Right renal pelvis (tissue), 4 donors: Measurements from ENCODE around the gene TEPSIN. TPM values are rescaled to one million over a fixed set of nuclear protein-coding genes. Genes with fewer than 3 reads are reported as not detected.

ENCODE experiments used
- DNase-seq, 4 donors: peaks; one replicate each; pipeline ENCODE4 v3.0.0-alpha.2; 2013; ENCODE audit warnings: low read depth in 4 of 4, low spot score in 3 of 4, missing footprints in 1 of 4
- polyA plus RNA-seq, 4 donors: library from polyadenylated mRNA; unstranded; fragments of 120-200 nt; gene quantifications; one replicate each; pipeline ENCODE4 v1.2.1, GENCODE V29; 2013; ENCODE audit not compliant: insufficient read length in 4 of 4

Gene TEPSIN
- polyA plus RNA-seq, 4 donors = 16.3 to 27.7 (median 17.7) TPM

DNA sequence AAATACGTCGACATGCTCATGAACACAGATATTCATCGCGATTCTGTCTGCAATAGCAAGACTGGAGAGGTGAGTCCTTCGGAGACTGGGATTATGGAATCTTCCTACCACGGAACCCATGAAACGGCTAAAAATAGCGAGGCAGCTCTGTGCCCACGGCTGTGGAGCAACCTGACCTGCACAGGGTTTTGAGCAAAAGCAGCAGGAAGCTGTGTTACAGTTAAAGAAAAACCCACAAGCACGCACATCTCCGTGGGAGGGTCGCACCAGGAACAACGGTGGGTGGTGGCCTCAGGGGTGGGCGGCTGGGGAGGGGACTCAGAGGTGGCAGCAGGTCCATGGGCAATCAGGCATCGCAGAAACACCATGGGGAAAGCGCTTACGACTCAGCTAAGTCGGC is 31.4 kb upstream of the TEPSIN start:
- no peak for DNase-seq

DNA sequence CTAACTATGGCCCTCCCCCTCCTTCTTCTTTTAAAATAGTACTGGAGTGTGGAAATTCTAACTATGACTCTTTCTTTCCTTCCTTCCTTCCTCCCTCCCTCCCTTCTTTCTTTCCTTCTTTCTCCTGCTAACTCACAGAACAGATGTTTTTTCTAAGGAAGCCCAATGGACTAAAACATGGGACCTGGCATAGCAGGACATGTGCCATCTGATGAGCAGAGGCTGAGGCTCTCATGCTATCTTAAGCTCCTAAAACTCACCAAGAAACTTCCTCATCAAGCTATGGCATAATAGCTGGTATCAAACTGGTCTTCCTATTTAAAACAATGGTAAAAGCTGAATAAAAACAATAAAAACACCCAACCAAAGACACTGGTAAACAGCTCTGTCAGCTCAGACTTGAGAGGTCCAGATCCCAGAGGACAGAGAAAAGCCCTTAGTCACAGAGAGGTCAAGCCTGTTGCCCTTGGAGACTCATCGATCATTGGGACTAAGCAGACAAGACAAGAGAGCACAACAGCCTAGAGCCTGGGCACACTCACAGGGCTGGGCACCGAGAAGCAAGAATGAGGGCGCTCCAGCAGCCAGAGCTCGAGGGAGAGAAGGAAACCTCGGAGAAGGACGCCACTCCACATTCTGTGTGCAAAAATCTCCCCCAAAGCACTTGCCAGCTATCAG is 28.7 kb upstream of the TEPSIN start:
- no peak for DNase-seq

DNA sequence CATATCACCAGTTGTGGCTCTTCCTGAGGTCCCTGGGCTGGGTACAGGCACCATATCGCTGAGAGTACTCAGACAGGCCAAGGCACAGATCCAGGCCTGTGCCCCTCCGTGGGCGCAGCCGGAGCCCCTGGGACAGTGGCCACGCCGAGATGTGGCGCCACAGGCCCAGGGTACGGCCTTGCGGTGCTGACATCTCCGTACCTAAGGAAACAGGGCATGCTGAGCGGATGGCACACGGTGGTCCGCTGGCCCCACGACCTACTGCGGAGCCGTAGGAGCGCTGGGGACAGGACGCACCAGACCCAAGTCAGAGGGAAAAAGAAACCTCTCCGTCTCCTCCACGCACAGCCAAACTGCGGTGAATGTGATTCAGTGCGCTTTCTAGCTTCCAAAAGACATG is 26.7 kb upstream of the TEPSIN start:
- no peak for DNase-seq

DNA sequence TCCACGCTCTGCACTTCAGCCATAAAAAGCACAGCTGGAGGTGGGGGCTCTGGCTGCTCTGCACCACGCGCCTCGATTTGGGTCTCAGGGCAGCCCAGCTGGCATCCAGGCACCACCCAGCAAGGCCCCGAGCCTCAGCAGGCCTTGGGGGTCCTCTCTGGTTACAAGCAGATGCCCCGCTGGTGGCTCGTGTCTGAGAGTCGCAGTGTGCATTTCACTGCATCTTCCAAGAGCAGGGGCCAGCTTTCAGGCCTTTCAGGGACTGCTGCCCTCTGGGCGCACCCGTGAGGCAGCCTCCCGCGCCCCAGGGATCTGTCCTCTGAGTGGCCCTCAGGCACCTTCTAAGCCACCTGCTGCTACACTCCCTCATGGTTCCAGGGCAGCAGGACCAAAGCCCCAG is 25.8 kb upstream of the TEPSIN start:
- no peak for DNase-seq

DNA sequence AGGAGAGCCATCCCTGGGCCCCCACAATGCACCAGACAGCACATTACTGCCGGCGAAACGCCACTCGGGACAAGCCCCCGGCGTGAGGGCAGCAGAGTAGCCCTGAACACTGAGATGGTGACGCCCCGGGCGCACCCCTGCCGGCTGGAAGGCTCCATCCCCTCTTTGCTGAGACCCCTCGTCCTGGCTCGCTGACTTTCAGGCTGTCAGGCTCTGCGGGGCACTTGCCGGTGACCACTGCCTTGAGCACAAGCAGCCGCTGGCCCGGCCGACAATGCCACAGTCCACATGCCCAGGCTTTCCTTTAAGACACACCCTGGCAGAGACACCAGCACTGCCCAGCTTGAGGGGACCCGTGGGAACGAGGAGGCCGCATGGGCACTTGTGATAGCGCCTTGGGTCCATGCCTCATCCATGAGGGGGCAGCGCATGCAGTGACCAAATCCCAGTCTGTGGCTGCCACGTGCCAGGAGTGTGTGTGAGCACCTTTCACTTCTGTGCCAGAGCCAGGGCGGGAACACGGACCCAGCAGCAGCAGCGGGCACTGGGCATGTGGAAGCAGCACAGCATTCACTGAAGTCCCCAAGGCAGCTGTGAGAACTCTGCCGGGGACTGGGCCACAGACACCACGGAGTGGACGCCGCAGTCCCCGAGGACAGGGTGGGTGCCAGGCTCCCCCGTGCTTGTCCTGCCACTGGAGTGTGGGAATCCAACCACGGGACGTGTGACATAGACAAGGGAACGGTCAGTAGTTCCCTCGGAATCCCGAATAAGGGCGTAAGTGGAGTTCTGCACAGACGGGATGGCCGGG is 24.7 kb upstream of the TEPSIN start:
- DNase-seq = no peak

DNA sequence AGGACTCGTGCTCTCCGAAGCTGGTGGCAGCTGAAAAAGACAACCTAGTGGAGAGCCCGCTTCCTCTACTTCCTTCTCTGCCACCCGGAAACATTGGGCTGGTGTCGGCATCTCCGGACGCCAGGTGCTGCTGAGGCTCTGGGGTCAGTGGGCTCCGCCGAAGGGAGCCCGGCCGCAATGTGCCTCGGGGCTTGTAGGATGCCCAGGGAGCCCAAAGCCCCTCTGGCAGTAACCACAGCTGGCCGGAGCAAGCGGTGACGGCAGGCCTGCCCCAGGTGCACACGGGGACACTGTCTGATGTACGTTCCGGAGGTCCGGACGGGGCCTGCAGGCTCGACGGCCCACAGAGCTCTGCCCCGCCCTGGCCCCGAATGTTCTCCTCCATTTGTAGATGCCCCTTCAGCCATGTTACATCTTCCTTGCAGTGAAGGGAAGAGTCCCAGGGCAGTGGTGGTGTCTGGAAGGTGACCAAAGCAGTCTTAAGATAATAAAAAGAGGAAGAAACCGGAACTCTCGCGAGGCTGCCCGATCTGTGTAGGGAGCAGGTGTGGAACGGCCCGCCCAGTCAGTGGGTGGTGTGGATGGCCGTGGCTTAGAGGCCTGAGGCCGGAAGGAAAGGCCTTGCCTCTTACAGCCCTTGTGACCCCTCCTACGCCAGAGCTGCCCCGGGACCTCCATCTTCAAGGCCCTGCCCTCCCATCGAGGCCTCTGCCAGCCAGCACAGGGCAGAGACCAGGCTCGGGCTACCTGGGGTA is 22.9 kb upstream of the TEPSIN start:
- no peak for DNase-seq

DNA sequence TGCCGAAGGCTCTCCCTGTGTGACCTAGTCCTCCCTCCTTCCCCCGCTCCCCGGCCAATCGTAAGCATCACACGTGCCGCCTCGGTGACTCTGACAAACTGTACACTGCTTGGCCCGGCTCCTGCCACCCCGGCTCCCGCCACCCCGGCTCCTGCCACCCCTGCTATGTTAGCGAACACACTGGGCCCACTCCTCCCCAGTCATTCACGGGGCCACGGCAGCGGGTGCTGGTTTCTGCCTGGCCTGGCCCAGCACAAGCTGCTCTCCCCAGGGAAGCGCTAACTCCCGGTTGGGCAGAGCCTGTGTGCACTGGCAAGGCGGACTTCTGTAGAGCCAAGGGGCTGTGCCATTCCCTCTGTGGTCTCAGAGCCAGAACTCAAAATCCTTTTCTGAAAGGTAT is 22.2 kb upstream of the TEPSIN start:
- DNase-seq = no peak

DNA sequence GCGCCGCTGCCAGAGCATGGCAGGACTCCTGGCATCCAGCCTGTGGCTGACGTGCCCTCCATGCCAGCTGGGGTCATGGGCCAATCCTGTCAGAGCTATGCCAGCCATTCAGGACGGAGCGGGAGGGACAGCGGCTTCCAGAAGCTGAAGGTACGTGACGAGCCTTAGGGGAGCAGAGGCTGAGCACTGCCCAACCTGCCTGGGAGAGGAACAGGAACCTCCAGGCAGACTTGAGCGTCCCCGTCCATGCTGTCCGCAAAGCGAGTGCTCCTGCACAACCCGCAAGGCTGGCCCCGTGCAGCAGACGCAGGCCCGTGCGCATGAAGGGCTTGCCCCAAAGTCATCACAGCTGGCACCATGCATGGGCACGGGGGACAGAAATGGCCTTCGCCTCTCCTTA is 21.8 kb upstream of the TEPSIN start:
- no peak for DNase-seq

DNA sequence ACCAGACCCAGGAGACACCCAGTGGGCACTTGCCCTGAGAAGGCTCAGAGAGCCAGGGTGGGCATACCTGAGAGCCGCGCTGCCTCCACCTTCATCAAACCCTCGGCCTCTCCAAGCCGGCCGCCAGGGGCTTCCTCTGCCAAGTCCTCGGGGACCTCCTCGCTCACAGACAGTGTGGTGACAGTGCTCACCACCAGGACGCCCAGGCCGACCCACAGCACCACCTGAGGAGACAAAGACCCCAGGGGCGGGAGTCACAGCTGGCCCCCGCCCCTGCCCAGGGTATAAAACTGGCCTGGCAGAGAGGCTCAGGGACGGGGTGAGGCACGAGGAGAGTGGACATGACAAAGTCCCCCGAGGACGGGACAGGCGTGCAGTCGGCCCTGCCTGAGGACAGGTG is 21.3 kb upstream of the TEPSIN start:
- no peak for DNase-seq

DNA sequence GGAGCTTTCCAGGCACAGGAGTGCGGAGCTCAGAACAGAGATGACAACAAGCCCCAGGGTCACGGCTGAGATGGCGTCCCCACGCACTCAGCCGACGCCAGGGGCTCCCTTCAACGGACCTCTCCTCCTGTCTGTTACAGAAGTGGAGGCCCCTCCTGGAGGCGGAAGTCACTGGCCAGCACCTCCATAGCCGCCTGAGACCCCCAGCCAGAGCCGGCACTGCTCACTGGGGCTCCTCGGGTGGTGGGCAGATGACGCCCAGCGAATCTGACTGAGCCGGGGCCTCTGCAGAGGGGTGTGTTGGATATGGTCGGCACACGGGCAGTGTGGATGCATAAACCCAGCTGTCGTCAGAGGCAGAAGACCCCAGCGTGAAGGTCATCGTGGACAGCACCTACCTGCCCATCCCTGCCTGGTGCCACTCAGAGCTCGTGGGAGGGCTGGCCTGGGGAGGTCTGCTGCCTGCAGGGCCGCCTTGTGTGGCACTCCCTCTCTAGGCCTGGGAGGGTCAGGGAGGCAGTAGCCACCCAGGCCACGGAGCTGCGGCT is 20.3 kb upstream of the TEPSIN start:
- no peak for DNase-seq

DNA sequence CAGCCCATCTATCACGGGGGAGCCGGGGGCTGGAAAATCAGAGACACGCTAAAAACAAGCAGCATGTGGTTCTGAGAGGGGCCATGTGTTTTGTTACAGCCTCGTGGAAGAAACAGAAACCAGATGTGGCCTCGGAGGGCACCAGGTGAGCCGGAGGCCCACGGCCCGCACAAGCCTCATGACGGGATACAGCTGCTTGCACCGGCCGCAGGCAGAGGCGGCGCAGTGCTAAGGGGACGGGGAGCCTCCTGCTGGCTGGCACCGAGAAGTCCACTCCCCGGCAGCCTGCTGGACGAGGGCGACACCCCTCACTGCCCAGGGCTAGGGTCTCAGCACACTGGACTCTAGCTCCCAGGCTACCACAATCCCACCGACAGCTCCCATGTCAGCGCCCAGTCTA is 19.4 kb upstream of the TEPSIN start:
- DNase-seq = no peak

DNA sequence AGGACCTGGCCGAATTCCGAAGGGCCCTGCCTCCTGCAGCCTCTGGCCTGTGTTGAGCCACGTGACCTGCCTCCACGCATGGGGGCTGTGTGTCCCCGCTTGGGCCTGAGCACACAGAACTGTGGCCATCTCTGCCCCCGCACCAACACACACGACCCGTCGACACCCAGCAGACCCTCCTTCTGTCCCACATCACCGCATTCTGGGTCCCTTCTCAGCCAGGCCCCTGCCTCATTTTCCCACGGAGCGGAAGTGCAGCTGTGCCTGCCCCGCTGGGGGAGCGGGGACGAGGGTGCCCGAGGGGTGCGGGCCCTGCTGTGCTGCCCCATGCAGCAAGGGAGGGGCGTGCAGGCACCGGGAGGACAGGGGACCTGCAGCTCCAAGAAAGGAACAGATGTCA is 18.7 kb upstream of the TEPSIN start:
- no peak for DNase-seq

DNA sequence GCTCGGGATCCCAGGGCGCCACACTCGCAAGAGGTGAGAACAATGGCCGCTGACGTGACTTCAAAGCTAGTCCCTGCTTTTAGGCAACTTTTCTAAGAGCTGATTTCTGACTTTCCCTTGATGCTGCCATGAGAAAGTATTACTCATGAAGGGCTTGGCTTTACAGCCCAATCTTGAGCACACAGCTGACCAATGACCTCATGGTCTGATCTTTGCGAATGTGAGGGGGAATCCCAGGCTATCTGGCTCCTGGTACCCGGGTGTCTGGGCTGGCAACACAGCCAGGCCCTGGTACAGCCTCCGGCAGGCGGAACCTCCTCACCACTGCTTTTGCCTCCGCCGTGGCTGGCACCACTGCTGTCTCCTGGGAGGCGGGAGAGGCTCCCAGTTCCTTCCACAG is 17.8 kb upstream of the TEPSIN start:
- DNase-seq = no peak

DNA sequence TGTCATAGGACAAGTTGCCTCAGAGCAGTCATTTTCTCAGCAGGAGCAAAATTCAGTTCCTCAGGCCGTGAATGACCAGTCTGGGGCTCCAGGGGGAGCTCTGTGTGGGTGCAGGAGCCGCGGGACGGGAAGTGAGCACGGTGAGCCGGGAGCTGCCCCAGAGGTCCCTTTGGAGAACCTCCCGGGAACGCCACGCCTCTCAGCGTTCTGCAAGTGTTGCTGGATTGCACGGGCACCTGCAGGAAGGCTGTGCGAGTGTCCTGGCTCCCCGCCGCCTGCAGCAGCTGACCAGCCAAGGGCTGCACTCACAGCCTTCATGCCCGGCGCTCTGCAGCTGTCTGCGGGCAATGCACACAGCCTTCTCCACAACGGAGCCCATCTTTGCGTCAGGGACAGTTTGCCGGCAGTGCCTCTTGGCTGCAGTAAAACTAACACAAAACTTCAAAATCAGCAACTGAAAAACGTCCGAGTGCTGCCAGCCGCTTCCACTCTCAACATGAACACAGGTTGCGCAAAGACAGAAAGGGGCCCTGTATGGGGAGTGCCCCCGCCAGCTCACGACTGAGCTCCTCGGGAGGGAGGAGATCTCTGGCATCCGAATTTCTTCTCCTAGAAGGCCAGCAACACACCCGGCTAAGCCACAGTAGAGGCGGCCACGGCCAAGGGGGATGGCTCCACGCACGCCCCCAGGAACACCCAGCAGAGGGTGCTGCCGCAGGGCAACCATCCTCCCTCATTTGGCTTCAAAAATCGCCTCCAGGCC is 16.3 kb upstream of the TEPSIN start:
- peak in 2 of 4 donors; percentile 46 to 49 for DNase-seq

DNA sequence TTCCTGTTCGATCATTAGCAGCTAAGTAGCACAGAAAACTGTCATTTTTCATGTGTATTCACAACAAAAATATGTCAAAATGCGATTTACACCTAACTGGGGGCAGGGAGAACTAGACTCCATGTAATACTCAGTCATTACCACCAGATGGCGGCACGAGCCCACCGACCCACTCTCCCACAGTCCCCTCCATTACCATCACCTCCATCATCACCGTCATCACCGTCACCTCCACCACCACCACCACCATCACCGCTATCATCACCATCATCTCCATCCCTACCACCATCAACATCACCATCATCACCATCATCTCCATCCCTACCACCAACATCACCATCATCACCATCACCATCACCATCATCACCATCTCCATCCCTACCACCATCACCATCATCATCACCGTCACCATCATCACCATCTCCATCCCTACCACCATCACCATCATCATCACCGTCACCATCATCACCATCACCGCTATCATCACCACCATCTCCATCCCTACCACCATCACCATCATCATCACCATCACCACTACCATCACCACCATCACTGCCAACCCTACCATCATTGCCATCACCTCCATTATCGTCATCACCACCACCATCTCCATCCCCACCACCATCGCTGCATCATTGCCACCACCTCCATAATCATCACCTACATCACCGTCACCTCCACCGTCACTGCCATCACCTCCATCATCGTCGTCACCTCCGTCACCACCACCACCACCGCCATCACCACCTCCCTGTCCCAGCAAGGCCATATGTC is 14.7 kb upstream of the TEPSIN start:
- no peak for DNase-seq

DNA sequence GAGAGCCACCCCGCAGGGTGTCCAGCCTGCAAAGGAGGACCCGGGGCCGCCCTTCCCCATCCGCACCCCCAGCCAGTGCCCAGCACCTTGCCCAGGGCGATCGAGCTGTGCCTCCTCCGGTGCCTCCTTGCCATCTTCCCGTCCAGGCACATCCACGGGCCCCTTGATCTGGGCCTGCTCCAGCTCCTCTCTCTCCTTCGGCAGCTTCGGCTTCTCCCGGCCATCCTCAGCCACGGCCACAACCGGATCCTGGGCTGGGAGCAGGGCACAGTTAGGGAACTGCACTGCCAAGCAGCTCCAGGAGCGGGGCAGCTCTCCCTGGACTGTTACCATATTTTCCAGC is 14.1 kb upstream of the TEPSIN start:
- no peak for DNase-seq

DNA sequence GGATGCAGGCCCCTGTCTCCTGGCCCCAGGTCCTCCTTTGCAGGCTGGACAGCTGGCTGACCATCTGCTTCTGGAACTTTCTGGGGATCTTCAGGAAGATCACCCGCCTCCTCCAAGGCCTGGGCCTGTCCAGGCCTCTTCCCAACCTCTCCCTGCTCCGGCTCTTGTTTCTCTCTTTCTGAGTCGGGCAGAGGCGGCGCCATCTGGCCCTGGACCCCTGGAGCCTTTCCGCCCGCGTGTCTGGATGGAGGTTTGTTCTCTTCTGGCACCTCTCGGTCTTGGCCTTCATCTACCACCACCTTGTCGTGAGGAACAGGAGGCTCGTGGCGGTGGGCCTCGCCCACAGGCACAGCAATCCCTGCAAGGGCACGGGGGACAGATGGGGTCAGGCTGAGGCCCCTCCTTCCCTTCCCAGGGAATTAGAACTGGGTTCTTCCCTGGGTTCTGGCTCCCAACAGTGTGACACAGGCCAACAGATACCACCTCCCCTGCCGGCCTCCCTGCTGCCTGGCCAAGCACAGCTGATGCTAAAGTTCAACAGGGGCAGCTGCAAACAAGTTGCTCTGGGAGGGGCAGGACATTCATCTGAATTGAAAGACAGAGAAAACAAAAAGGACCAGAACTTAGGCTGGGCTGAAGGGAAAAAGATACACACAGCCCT is 13.6 kb upstream of the TEPSIN start:
- no peak for DNase-seq

DNA sequence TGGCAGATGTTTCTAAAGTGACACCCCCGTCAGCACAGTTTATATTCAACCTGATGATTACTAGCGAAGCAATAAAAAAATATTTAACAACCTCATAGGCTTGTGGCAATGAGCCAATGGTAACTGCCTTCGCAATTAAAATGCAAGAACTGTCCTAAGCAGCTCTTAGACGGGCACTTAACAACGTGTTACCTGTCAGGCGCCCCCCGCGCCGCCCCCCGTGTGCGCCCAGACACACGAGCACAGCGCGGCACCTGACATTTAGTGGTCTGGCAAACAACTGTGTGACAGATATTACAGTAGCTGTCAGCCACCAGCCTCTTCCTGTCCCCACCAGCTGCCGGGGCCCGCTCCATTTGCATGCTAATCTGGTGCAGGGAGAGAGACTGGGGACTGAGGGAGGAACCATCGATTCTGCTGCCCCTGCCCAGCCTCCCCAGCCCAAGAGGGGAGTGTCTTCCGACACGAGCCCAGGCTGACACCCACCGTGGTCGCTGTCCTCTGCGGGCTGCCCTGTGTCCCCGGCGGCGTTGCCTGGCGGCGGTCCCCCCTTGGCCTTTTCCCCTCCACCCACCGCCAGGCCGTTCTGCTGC is 12.9 kb upstream of the TEPSIN start:
- no peak for DNase-seq

DNA sequence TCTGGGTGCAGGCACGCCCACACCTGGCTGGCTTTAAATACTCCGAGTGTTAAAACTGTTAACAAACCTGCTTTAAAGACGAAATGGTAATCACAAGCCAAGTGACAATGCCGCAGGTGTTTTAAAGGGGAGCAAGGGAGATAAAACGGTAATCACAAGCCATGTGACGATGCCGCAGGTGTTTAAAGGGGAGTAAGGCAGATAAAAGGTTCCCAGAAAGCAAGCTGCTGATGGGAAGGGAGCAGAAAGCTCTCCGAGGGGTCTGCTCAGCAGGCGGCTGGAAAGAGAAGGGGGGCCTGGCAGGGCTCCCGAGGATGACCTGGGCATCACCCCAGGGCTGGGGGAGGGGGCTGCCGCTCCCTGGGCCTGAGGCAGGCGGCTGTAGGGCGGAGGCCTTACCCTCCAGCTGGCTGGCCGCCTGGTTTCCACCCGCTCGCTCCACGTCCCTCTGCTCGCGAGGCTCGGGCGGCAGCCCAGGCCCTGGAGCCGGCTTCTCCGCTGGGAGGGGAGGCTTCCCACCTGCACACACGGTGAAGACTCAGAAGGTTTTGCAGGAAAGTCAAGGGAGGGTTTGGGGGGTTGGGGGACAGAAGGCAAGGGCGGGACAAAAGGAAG is 12.3 kb upstream of the TEPSIN start:
- no peak for DNase-seq
